IPS-18a (cell line): ENCODE measurements around the gene ANK3.

Source experiments
- H3K27ac ChIP-seq: one replicate; pipeline ENCODE4 v1.5.1; 2013; ENCODE audit warnings: low read length
- H3K27me3 ChIP-seq: one replicate; pipeline ENCODE4 v1.6.1; 2013; ENCODE audit warnings: mild to moderate bottlenecking, low read length; ENCODE audit not compliant: control insufficient read depth, insufficient read depth
- H3K36me3 ChIP-seq: one replicate; pipeline ENCODE4 v1.6.1; 2013; ENCODE audit warnings: low read depth, low read length; ENCODE audit not compliant: control insufficient read depth
- H3K4me1 ChIP-seq: one replicate; pipeline ENCODE4 v1.6.1; 2013; ENCODE audit warnings: low read depth, low read length; ENCODE audit not compliant: control insufficient read depth
- H3K4me3 ChIP-seq: one replicate; pipeline ENCODE4 v1.5.1; 2013; ENCODE audit warnings: low read length
- H3K9ac ChIP-seq: one replicate; pipeline ENCODE4 v1.6.1; 2013; ENCODE audit warnings: mild to moderate bottlenecking, low read length, moderate library complexity
- H3K9me3 ChIP-seq: one replicate; pipeline ENCODE4 v1.6.1; 2013; ENCODE audit warnings: low read depth, low read length; ENCODE audit not compliant: control insufficient read depth

ANK3 gene

DNA sequence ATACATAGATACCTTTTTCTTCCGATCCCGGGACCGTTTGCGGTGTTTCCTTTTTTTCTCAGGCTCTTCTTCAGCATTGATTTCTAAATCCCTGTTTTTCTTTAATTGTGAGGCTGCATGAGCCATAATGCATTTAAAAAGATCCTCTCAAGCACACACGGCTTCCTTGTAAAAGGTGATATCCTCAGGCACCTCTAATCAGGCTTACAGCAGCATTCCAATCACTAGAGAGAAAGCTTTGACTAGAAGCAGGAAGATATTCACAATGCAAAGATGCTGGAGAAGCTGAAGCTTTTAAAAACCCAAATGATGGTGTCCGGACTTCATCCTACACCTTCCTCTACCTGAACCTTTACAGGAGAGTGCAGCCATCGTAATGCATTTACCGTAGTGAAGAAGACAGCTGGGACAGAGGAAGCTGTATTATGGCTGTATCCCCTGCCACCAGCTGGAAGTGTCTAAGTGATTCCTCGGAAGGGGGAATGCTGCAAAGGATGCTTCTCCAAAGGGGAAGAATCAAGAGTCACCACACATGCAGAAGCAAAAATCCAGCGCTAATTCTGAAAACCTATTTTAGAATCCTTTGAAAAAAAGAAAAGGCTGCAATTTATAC lies at the start of gene ANK3:
TSS of gene ANK3 (minus strand) at position 463 of the 613 bp plus-strand sequence. CDS start at position 126, 337 bp downstream.
- no peaks in the 10 kb centered on the region for H3K36me3 ChIP-seq

GRCh38 chr10:60434418-60435046 lies 44.9 kb upstream of the ANK3 start:
- no peak overlapping the region for H3K4me3 ChIP-seq
- H3K27ac ChIP-seq = no peak overlapping the region
- H3K9ac ChIP-seq = no peak overlapping the region
- H3K9me3 ChIP-seq = no peaks in the 10 kb centered on the region
- H3K36me3 ChIP-seq = no peaks in the 10 kb centered on the region
- no peaks in the 10 kb centered on the region for H3K4me1 ChIP-seq
- H3K27me3 ChIP-seq = no peaks in the 10 kb centered on the region

More for the DNA sequence above, at the start of gene ANK3:
- Histone ChIP-seq H3K9me3 (no peaks in the 10 kb centered on the region), H3K27ac (no peak within 1 kb of the TSS), H3K4me1 (peaks cover 23% of the 10 kb centered on the region), H3K4me3 (no peak within 1 kb of the TSS), H3K9ac (no peak within 1 kb of the TSS), H3K27me3 (no peaks in the 10 kb centered on the region)

- H3K9me3 ChIP-seq = no peaks in the 10 kb centered on the region
- H3K36me3 ChIP-seq = no peaks in the 10 kb centered on the region
- no peaks in the 10 kb centered on the region for H3K4me1 ChIP-seq
- no peak overlapping the region for H3K27ac ChIP-seq
- H3K27me3 ChIP-seq = no peaks in the 10 kb centered on the region
- no peak overlapping the region for H3K9ac ChIP-seq
- H3K4me3 ChIP-seq = no peak overlapping the region
Measured at GRCh38 chr10:60433684-60434083, 44.0 kb upstream of the ANK3 start.

DNA sequence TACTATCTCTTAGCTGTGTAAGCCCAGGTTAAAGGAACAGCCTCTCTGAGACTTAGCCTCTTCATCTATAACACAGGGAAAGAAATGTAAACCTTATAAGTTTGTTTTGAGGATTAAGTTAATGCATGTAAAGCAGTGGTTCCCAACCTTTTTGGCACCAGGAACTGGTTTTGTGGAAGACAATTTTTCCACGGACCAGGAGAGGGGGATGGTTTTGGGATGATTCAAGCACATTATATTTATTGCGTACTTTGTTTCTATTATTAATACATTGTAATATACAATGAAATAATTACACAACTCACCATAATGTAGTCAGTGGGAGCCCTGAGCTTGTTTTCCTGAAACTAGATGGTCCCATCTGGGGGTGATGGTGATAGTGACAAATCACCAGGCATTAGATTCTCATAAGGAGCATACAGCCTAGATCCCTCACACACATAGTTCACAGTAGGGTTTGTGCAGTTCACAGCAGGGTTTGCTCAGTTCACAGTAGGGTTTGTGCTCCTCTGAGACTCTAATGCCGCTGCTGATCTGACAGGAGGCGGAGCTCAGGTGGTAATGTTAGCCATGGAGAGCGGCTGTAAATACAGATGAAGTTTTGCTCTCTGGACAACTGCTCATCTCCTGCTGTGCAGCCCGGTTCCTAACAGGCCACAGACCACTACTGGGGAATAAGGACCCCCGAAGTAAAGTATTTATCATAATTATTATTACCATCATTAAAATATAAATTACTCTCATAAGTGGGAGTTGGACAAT lies 41.3 kb upstream of the ANK3 start:
- no peak overlapping the region for H3K4me3 ChIP-seq

GRCh38 chr10:60430017-60430416 lies 40.3 kb upstream of the ANK3 start:
- Histone ChIP-seq H3K9me3 (no peaks in the 10 kb centered on the region), H3K9ac (no peak overlapping the region), H3K36me3 (no peaks in the 10 kb centered on the region), H3K4me1 (no peaks in the 10 kb centered on the region), H3K4me3 (no peak overlapping the region), H3K27me3 (no peaks in the 10 kb centered on the region), H3K27ac (no peak overlapping the region)

More for the DNA sequence above, 41.3 kb upstream of the ANK3 start:
- no peaks in the 10 kb centered on the region for H3K27me3 ChIP-seq
- H3K27ac ChIP-seq = no peak overlapping the region
- H3K4me1 ChIP-seq = no peaks in the 10 kb centered on the region
- no peak overlapping the region for H3K9ac ChIP-seq
- H3K36me3 ChIP-seq = no peaks in the 10 kb centered on the region
- H3K9me3 ChIP-seq = no peaks in the 10 kb centered on the region

DNA sequence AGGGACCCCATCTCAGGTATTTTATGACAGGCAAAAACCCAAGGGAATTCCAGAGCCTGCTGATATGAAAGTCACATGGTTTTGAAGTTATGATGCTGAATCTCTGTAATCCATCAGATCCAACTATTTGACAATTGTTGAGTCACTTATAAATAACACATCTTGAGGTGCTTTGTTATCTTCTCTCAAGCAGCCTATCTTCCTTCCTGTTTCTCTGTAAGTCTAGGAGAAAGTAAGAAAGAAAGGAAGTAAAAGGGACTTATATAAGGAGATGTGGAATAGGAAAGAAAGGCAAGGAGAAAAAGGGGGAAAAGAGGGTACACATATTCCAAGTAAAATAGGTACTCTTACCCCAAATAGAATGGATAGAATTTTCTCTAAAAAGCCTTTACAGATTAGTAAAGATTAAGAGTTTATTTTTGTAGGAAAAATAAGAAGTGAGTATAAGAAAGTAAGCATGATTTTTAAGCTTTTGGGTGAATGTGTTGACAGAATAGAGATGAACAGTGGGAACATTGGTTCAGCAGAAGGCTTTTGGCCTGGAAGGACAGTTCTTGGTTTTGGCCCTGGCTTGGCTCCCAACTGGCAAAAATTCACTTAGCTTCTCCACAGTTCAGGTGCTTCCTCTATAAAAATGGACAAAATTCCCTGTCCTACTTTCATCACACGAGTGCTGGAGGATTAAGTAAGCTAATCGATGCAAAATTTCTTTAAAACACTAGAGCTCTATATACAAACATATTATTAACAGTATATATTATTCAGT lies 39.6 kb upstream of the ANK3 start:
- no peak overlapping the region for H3K9ac ChIP-seq
- H3K4me3 ChIP-seq = no peak overlapping the region
- no peaks in the 10 kb centered on the region for H3K4me1 ChIP-seq
- H3K27me3 ChIP-seq = no peaks in the 10 kb centered on the region
- no peaks in the 10 kb centered on the region for H3K9me3 ChIP-seq
- no peaks in the 10 kb centered on the region for H3K36me3 ChIP-seq
- no peak overlapping the region for H3K27ac ChIP-seq

GRCh38 chr10:60428387-60428737 lies 38.7 kb upstream of the ANK3 start:
- Histone ChIP-seq H3K27ac (no peak overlapping the region), H3K9me3 (no peaks in the 10 kb centered on the region), H3K27me3 (no peaks in the 10 kb centered on the region), H3K36me3 (no peaks in the 10 kb centered on the region), H3K9ac (no peak overlapping the region), H3K4me1 (no peaks in the 10 kb centered on the region), H3K4me3 (no peak overlapping the region)

- no peak overlapping the region for H3K4me3 ChIP-seq
- H3K4me1 ChIP-seq = no peaks in the 10 kb centered on the region
- H3K9ac ChIP-seq = no peak overlapping the region
- no peaks in the 10 kb centered on the region for H3K36me3 ChIP-seq
- no peaks in the 10 kb centered on the region for H3K9me3 ChIP-seq
- H3K27ac ChIP-seq = no peak overlapping the region
- H3K27me3 ChIP-seq = no peaks in the 10 kb centered on the region
Measured at GRCh38 chr10:60427709-60428386, 38.2 kb upstream of the ANK3 start.

DNA sequence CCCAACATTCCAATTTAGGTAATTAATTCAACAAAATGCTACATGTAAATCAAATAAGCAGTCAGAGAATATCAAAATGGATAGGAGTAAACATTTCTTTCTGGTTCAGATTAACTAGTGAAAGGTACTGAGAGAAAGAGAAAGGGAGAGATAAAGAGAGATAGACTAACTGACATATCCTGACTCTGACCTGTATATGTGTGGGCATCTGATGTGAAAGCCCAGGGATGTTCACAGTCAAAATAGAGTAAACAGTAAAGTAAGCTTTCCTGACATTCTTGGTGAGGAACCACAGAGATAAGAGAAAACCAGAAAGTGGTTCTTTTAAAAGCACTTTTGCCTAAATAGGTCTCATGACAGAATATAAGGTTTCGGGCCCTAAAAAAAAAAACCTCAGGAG lies 37.5 kb upstream of the ANK3 start:
- H3K4me1 ChIP-seq = no peaks in the 10 kb centered on the region
- H3K9me3 ChIP-seq = no peaks in the 10 kb centered on the region
- no peak overlapping the region for H3K4me3 ChIP-seq
- H3K9ac ChIP-seq = no peak overlapping the region
- no peaks in the 10 kb centered on the region for H3K27me3 ChIP-seq
- no peak overlapping the region for H3K27ac ChIP-seq
- no peaks in the 10 kb centered on the region for H3K36me3 ChIP-seq

DNA sequence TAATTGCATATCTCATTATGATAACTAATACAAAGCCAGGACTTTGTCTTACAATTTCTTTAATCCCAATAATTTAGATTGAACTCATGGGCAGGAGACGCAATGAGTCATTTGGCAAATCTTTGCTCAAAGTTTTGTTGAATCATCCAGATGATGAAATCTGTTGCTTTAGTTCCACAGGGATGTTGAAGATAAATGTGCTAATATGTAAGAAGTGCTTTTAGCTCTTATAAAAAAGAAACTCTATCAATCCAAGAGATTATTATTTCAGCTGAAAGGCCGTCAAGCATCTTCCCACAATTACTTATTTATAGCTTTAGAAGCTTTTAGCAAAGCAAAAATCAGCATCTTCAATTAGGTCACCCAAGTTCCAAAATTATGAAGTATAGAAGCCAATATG lies 36.8 kb upstream of the ANK3 start:
- H3K36me3 ChIP-seq = no peaks in the 10 kb centered on the region
- peaks cover 3% of the 10 kb centered on the region for H3K27me3 ChIP-seq
- no peak overlapping the region for H3K4me3 ChIP-seq
- H3K9ac ChIP-seq = no peak overlapping the region
- no peaks in the 10 kb centered on the region for H3K9me3 ChIP-seq
- H3K27ac ChIP-seq = no peak overlapping the region
- no peaks in the 10 kb centered on the region for H3K4me1 ChIP-seq
